ENCODE data around the gene PDXDC1.
"Not testable (repeated sequence)": the region's sequence is repeated elsewhere in the genome, so short reads cannot be mapped to it uniquely, and the experiment has no call there.

PDXDC1 gene

GRCh38 chr16:15016354-15016753 is 41.5 kb downstream of the PDXDC1 start:
- DNase-seq (ENCODE audit: low read depth), result not testable (repeated sequence)

GRCh38 chr16:15016951-15017580 is 42.2 kb downstream of the PDXDC1 start:
- DNase-seq (ENCODE audit: low read depth), result not testable (repeated sequence)

GRCh38 chr16:15021429-15021828 is 46.6 kb downstream of the PDXDC1 start:
- not testable (repeated sequence) for DNase-seq (ENCODE audit: low read depth)

- peak; percentile 23 for DNase-seq (ENCODE audit: low read depth)
Measured at GRCh38 chr16:15022194-15022593, 47.4 kb downstream of the PDXDC1 start.

GRCh38 chr16:15023381-15024077 is 48.7 kb downstream of the PDXDC1 start:
- DNase-seq (ENCODE audit: low read depth), result not testable (repeated sequence)

GRCh38 chr16:15024858-15025199 is 50.0 kb downstream of the PDXDC1 start:
- DNase-seq (ENCODE audit: low read depth), result not testable (repeated sequence)

GRCh38 chr16:15025234-15025951 is 50.6 kb downstream of the PDXDC1 start:
- DNase-seq (ENCODE audit: low read depth), result not testable (repeated sequence)

GRCh38 chr16:15027051-15027450 is 52.2 kb downstream of the PDXDC1 start:
- DNase-seq (ENCODE audit: low read depth), result not testable (repeated sequence)

- not testable (repeated sequence) for DNase-seq (ENCODE audit: low read depth)
Measured at GRCh38 chr16:15027503-15028344, 52.9 kb downstream of the PDXDC1 start.

- not testable (repeated sequence) for DNase-seq (ENCODE audit: low read depth)
Measured at GRCh38 chr16:15028345-15028715, 53.5 kb downstream of the PDXDC1 start.

GRCh38 chr16:15028801-15029698 is 54.2 kb downstream of the PDXDC1 start:
- not testable (repeated sequence) for DNase-seq (ENCODE audit: low read depth)

- not testable (repeated sequence) for DNase-seq (ENCODE audit: low read depth)
Measured at GRCh38 chr16:15029749-15030148, 54.9 kb downstream of the PDXDC1 start.

GRCh38 chr16:15031179-15031578 is 56.4 kb downstream of the PDXDC1 start:
- DNase-seq (ENCODE audit: low read depth), result no peak

GRCh38 chr16:15031586-15031985 is 56.8 kb downstream of the PDXDC1 start:
- DNase-seq (ENCODE audit: low read depth), result no peak

- no peak for DNase-seq (ENCODE audit: low read depth)
Measured at GRCh38 chr16:15032547-15033308, 57.9 kb downstream of the PDXDC1 start.

- DNase-seq (ENCODE audit: low read depth), result no peak
Measured at GRCh38 chr16:15033309-15033707, 58.5 kb downstream of the PDXDC1 start.

GRCh38 chr16:15034266-15035162 is 59.7 kb downstream of the PDXDC1 start:
- no peak for DNase-seq (ENCODE audit: low read depth)

- no peak for DNase-seq (ENCODE audit: low read depth)
Measured at GRCh38 chr16:15035163-15035729, 60.4 kb downstream of the PDXDC1 start.

- no peak for DNase-seq (ENCODE audit: low read depth)
Measured at GRCh38 chr16:15037003-15037402, 62.2 kb downstream of the PDXDC1 start.

Measured in activated T-cell treated with anti-CD3 and anti-CD28 coated beads for 1 hour (primary cell).